ENCODE results near the gene CDK5R1. TPM values are rescaled to one million over a fixed set of nuclear protein-coding genes. Genes with fewer than 3 reads are reported as not detected.
A peak's percentile ranks its signal among the peaks of the same experiment; 100 is the strongest.

The CDK5R1 gene
- total RNA-seq, 1 experiment from 2014 or later, result 4.0 TPM

DNA sequence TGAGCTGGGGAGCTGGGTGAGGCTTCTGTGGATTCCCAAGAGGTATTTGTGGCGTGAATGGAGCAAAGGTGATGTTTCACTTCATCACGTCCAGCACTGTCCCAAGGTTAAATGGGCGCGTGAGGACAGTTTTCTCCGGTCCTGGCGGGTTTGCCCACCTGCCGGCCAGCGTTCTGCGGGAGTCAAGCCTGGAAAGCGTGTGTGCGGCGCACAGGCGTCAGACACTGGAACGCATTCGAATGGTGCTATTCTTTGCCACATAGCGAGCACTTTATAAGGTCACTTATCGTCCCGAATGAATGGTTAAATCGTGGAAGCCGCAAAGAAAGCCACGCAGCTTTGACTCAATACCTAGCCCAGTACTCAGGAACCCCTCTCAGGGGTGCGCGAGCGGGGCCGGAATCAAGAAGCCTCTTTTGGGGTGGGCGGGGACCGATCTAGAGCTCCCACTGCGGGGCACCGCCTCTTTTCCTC, 42.9 kb upstream of the CDK5R1 start:
- Mint-ChIP-seq H3K27ac (ENCODE audit: low read depth, unreplicated experiment) (peak overlapping the region; percentile 78), H3K9me3 (ENCODE audit: unreplicated experiment) (no peaks in the 10 kb centered on the region), H3K4me3 (ENCODE audit: unreplicated experiment) (peak overlapping the region; percentile 91), H3K27me3 (ENCODE audit: insufficient read depth, unreplicated experiment) (no peaks in the 10 kb centered on the region), H3K4me1 (ENCODE audit: insufficient read depth, unreplicated experiment) (peaks cover 19% of the 10 kb centered on the region), H3K36me3 (ENCODE audit: insufficient read depth, unreplicated experiment) (peaks cover 33% of the 10 kb centered on the region)
- TF ChIP-seq, protein P1, sequence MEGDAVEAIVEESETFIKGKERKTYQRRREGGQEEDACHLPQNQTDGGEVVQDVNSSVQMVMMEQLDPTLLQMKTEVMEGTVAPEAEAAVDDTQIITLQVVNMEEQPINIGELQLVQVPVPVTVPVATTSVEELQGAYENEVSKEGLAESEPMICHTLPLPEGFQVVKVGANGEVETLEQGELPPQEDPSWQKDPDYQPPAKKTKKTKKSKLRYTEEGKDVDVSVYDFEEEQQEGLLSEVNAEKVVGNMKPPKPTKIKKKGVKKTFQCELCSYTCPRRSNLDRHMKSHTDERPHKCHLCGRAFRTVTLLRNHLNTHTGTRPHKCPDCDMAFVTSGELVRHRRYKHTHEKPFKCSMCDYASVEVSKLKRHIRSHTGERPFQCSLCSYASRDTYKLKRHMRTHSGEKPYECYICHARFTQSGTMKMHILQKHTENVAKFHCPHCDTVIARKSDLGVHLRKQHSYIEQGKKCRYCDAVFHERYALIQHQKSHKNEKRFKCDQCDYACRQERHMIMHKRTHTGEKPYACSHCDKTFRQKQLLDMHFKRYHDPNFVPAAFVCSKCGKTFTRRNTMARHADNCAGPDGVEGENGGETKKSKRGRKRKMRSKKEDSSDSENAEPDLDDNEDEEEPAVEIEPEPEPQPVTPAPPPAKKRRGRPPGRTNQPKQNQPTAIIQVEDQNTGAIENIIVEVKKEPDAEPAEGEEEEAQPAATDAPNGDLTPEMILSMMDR (IDR thresholded peaks at IDR 0.05; ENCODE audit: unreplicated experiment), result no peak
- CTCF ChIA-PET, result interaction anchor here (0.6 to 3.1 kb wide), 31 partner anchors 9 to 1130 kb away, joined by 3 to 13 read pairs (median 3); partner anchors contain the start of gene CDK5R1
- intact Hi-C loops (cut with micrococcal nuclease), result loop anchor here (2.0 to 10.0 kb wide), 2 partner anchors 89 to 191 kb away; partner anchors contain the start of gene ZNF207
- no TSS peak for BruUV-seq (replicated peaks)
- DNase-seq (ENCODE audit: unreplicated experiment), result no peak
- POLR2A ChIA-PET, result interaction anchor here (0.5 to 3.4 kb wide), 17 partner anchors 9 to 837 kb away, joined by 3 to 20 read pairs (median 5); partner anchors contain the start of genes CDK5R1, MYO1D and ZNF207

DNA sequence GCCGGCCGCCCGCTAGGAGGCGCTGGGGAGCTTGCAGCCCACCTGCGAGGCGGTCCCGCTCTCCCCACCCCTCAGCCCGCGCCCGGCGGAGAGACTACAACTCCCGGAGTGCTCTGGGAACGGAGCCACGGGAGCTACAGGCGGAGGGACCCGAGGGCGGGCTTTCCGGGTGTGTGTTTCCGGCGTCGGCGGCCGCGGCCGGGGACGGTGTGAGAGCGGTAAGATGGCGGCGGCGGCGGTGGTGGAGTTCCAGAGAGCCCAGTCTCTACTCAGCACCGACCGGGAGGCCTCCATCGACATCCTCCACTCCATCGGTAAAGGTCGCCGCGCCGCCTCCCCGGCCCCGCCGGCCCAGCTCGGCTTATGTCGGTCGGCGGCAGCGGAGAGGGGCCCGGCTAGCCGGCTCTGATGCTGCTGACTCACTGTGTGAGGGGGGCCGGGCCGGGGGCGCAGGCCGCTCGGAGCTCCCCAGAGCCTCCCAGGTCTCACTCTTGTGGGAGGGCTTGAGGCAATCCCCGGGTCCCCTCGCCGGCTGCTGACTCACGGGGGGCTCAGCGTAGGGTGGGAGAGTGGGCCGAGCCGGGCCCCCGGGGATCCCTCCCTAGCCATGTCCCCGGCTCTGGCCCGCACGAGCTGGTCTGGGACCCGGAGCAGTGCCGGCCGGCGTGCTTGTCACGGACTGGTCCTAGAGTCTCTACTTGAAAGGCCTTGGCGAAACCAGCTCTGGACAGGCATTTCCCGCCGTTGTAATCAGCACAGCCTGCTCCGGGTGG, 42.3 kb upstream of the CDK5R1 start, which contains the start of gene PSMD11:
Gene PSMD11, plus strand, starts transcription at position 210 of the 773 bp plus-strand sequence. Its CDS starts 14 bp downstream, at position 224.
- peak; percentile 97 for DNase-seq (ENCODE audit: unreplicated experiment)
- intact Hi-C loops (cut with micrococcal nuclease), result loop anchor here (2.0 to 10.0 kb wide), 2 partner anchors 90 to 192 kb away; partner anchors contain the start of gene ZNF207
- Mint-ChIP-seq H3K36me3 (ENCODE audit: insufficient read depth, unreplicated experiment) (peaks cover 40% of the 10 kb centered on the region), H3K4me3 (ENCODE audit: unreplicated experiment) (peak within 1 kb of the TSS; percentile 91), H3K27me3 (ENCODE audit: insufficient read depth, unreplicated experiment) (no peaks in the 10 kb centered on the region), H3K9me3 (ENCODE audit: unreplicated experiment) (no peaks in the 10 kb centered on the region), H3K27ac (ENCODE audit: low read depth, unreplicated experiment) (peak within 1 kb of the TSS; percentile 78), H3K4me1 (ENCODE audit: insufficient read depth, unreplicated experiment) (peaks cover 19% of the 10 kb centered on the region)
- ChIA-PET POLR2A (interaction anchor here (0.5 to 3.4 kb wide), 27 partner anchors 8 to 837 kb away, joined by 3 to 20 read pairs (median 3); partner anchors contain the start of genes CDK5R1, MYO1D and ZNF207), CTCF (interaction anchor here (0.6 to 3.1 kb wide), 29 partner anchors 9 to 1130 kb away, joined by 3 to 13 read pairs (median 3); partner anchors contain the start of gene CDK5R1)
- TF ChIP-seq, protein P1 (IDR thresholded peaks at IDR 0.05; ENCODE audit: unreplicated experiment), result peak; percentile 69
- TSS peak; percentile 88 for BruUV-seq (replicated peaks)

DNA sequence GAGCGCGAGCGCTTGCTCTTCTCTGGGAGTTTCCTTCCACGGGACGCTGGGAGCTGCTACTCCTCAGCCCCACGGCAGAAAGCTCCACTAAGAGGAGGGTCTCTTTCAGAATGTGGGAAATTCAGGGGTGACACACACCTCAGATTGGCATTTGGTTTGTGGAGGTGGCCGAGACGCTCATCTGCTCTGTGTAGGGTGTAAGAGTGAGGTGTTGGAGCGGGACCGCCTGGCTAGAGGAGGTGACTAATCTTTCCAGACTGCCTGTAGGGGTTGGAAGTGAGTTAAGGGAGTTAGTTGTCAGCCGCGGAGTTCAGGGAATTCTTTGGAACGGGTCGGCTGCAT, 41.7 kb upstream of the CDK5R1 start:
- H3K27ac Mint-ChIP-seq (ENCODE audit: low read depth, unreplicated experiment), result peak overlapping the region; percentile 78
- intact Hi-C loops (cut with micrococcal nuclease), result loop anchor here (2.0 to 10.0 kb wide), 2 partner anchors 90 to 192 kb away; partner anchors contain the start of gene ZNF207
- no peaks in the 10 kb centered on the region for H3K27me3 Mint-ChIP-seq (ENCODE audit: insufficient read depth, unreplicated experiment)
- no TSS peak for BruUV-seq (replicated peaks)
- ChIA-PET POLR2A (interaction anchor here (0.6 to 3.4 kb wide), 20 partner anchors 9 to 466 kb away, joined by 3 to 20 read pairs (median 3); partner anchors contain the start of genes CDK5R1 and ZNF207), CTCF (interaction anchor here (0.5 to 3.1 kb wide), 11 partner anchors 9 to 461 kb away, joined by 3 to 13 read pairs (median 4); no protein-coding TSS in a partner anchor)
- peak; percentile 75 for DNase-seq (ENCODE audit: unreplicated experiment)
- H3K4me3 Mint-ChIP-seq (ENCODE audit: unreplicated experiment), result peak overlapping the region; percentile 91
- H3K36me3 Mint-ChIP-seq (ENCODE audit: insufficient read depth, unreplicated experiment), result peaks cover 45% of the 10 kb centered on the region
- peaks cover 19% of the 10 kb centered on the region for H3K4me1 Mint-ChIP-seq (ENCODE audit: insufficient read depth, unreplicated experiment)
- H3K9me3 Mint-ChIP-seq (ENCODE audit: unreplicated experiment), result no peaks in the 10 kb centered on the region
- TF ChIP-seq, protein P1 (IDR thresholded peaks at IDR 0.05; ENCODE audit: unreplicated experiment), result no peak
